Fibroblast of skin of abdomen (primary cell): ENCODE data around the gene OR4F6. TPM values are rescaled to one million over a fixed set of nuclear protein-coding genes. Genes with fewer than 3 reads are reported as not detected.
A peak's percentile ranks its signal among the peaks of the same experiment; 100 is the strongest.
"Not testable (repeated sequence)": the region's sequence is repeated elsewhere in the genome, so short reads cannot be mapped to it uniquely, and the experiment has no call there.

ENCODE experiments used
- DNase-seq: peaks from one replicate; pipeline ENCODE4 v3.0.0-alpha.2; 2013
- polyA plus RNA-seq, 2 experiments: library from polyadenylated mRNA; unstranded; fragments of 120-200 nt; gene quantifications; one replicate each; pipeline ENCODE4 v1.2.1, GENCODE V29; 2013; ENCODE audit not compliant: insufficient read length in 2 of 2

OR4F6 gene
- not detected for polyA plus RNA-seq (2013, experiment 1 of 2; ENCODE audit: insufficient read length)
- polyA plus RNA-seq (2013, experiment 2 of 2; ENCODE audit: insufficient read length) = not detected

GRCh38 chr15:101803209-101803608 lies at the start of gene OR4F6:
TSS of gene OR4F6 (plus strand) at chr15:101803509. CDS start at chr15:101805720, 2,211 bp downstream.
- no peak for DNase-seq

- not testable (repeated sequence) for DNase-seq
These were observed 38.5 kb upstream of the OR4F6 start for GRCh38 chr15:101764669-101765339.

GRCh38 chr15:101765340-101765671 lies 38.0 kb upstream of the OR4F6 start:
- DNase-seq = not testable (repeated sequence)

GRCh38 chr15:101765772-101766456 lies 37.4 kb upstream of the OR4F6 start:
- no peak for DNase-seq

- DNase-seq = not testable (repeated sequence)
These were observed 36.1 kb upstream of the OR4F6 start for GRCh38 chr15:101767083-101767640.

- DNase-seq = no peak
These were observed 30.4 kb upstream of the OR4F6 start for GRCh38 chr15:101772921-101773320.

GRCh38 chr15:101773496-101774100 lies 29.7 kb upstream of the OR4F6 start:
- no peak for DNase-seq

- no peak for DNase-seq
These were observed 28.2 kb upstream of the OR4F6 start for GRCh38 chr15:101775136-101775535.

GRCh38 chr15:101778576-101778975 lies 24.7 kb upstream of the OR4F6 start:
- DNase-seq = not testable (repeated sequence)

GRCh38 chr15:101780225-101780624 lies 23.1 kb upstream of the OR4F6 start:
- DNase-seq = peak; percentile 27

- DNase-seq = no peak
These were observed 21.4 kb upstream of the OR4F6 start for GRCh38 chr15:101781928-101782327.

GRCh38 chr15:101784644-101785043 lies 18.7 kb upstream of the OR4F6 start:
- DNase-seq = no peak

- not testable (repeated sequence) for DNase-seq
These were observed 16.9 kb upstream of the OR4F6 start for GRCh38 chr15:101786422-101786821.

- not testable (repeated sequence) for DNase-seq
These were observed 15.3 kb upstream of the OR4F6 start for GRCh38 chr15:101788001-101788400.

- DNase-seq = not testable (repeated sequence)
These were observed 14.6 kb upstream of the OR4F6 start for GRCh38 chr15:101788503-101789269.

- not testable (repeated sequence) for DNase-seq
These were observed 12.6 kb upstream of the OR4F6 start for GRCh38 chr15:101790748-101791147.

GRCh38 chr15:101793981-101794380 lies 9.3 kb upstream of the OR4F6 start:
- DNase-seq = not testable (repeated sequence)

- DNase-seq = peak; percentile 83
These were observed 7.9 kb upstream of the OR4F6 start for GRCh38 chr15:101795455-101795854.

- no peak for DNase-seq
These were observed 3.6 kb upstream of the OR4F6 start for GRCh38 chr15:101799665-101800064.

- no peak for DNase-seq
These were observed 2.3 kb upstream of the OR4F6 start for GRCh38 chr15:101801048-101801447.

GRCh38 chr15:101803676-101804075 lies 367 bp downstream of the OR4F6 start:
- no peak for DNase-seq

GRCh38 chr15:101804375-101804774 lies 1.1 kb downstream of the OR4F6 start:
- DNase-seq = no peak
